CD1c-positive myeloid dendritic cell (primary cell): ENCODE data around the gene PDHB.

Experiments used
- DNase-seq: peaks from one replicate; pipeline ENCODE4 v3.0.0-alpha.2; 2016; ENCODE audit errors: extremely low spot score

Gene PDHB

GRCh38 chr3:58403513-58404109 lies 30.0 kb downstream of the PDHB start:
- DNase-seq, result no peak

- DNase-seq, result no peak
Measured at GRCh38 chr3:58398669-58399333, 34.8 kb downstream of the PDHB start.

GRCh38 chr3:58394339-58394738 lies 39.3 kb downstream of the PDHB start:
- no peak for DNase-seq

- DNase-seq, result no peak
Measured at GRCh38 chr3:58392181-58392580, 41.5 kb downstream of the PDHB start.

- DNase-seq, result no peak
Measured at GRCh38 chr3:58391156-58391865, 42.3 kb downstream of the PDHB start.

GRCh38 chr3:58388550-58389091 lies 45.0 kb downstream of the PDHB start:
- no peak for DNase-seq

GRCh38 chr3:58387650-58388546 lies 45.7 kb downstream of the PDHB start:
- no peak for DNase-seq

- DNase-seq, result no peak
Measured at GRCh38 chr3:58386626-58387365, 46.8 kb downstream of the PDHB start.

GRCh38 chr3:58384381-58385090 lies 49.1 kb downstream of the PDHB start:
- no peak for DNase-seq

GRCh38 chr3:58383904-58384303 lies 49.7 kb downstream of the PDHB start:
- DNase-seq, result no peak

GRCh38 chr3:58383476-58383875 lies 50.2 kb downstream of the PDHB start:
- DNase-seq, result no peak

- no peak for DNase-seq
Measured at GRCh38 chr3:58379351-58380073, 54.1 kb downstream of the PDHB start.

GRCh38 chr3:58377750-58378149 lies 55.9 kb downstream of the PDHB start:
- DNase-seq, result no peak
